DOHH2 (cell line): Measurements from ENCODE around the gene IFI44L.

Experiments
- CTCF ChIP-seq: fragments of 200-600 bp; sonication (generic); IDR thresholded peaks from one replicate; pipeline ENCODE4 v1.5.1; 2014; ENCODE audit warnings: antibody characterized with exemption, mild to moderate bottlenecking, low read depth, low read length; ENCODE audit not compliant: poor library complexity, severe bottlenecking
- EZH2phosphoT487 ChIP-seq: fragments of 200-600 bp; sonication (generic); IDR thresholded peaks from 2 replicates; pipeline ENCODE4 v1.6.1; 2017; ENCODE audit warnings: borderline replicate concordance, mild to moderate bottlenecking, antibody characterized with exemption, low read length, moderate library complexity, mixed read lengths

DNA sequence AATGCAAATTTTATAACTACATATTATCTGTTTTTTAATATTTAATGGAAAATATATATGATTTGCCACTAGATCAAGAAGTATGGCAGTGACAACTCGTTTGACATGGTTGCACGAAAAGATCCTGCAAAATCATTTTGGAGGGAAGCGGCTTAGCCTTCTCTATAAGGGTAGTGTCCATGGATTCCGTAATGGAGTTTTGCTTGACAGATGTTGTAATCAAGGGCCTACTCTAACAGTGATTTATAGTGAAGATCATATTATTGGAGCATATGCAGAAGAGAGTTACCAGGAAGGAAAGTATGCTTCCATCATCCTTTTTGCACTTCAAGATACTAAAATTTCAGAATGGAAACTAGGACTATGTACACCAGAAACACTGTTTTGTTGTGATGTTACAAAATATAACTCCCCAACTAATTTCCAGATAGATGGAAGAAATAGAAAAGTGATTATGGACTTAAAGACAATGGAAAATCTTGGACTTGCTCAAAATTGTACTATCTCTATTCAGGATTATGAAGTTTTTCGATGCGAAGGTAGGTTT is 29.9 kb downstream of the IFI44L start:
- TF ChIP-seq CTCF (no peak), EZH2phosphoT487 (no peak)
